Neural cell (in vitro differentiated cells): ENCODE results near the gene MTARC1. TPM values are rescaled to one million over a fixed set of nuclear protein-coding genes. Genes with fewer than 3 reads are reported as not detected.

Source experiments
- H2AFZ ChIP-seq: fragments of 200-600, 300-800 bp; sonication (generic), shearing (Covaris generic); 2 replicates; pipeline ENCODE4 v1.6.0; 2014; ENCODE audit warnings: low read depth, mild to moderate bottlenecking, antibody characterized with exemption, low read length, moderate library complexity
- H3F3A ChIP-seq: fragments of 200-600 bp; shearing (Covaris generic); 2 replicates; pipeline ENCODE4 v1.6.1; 2016; ENCODE audit warnings: mild to moderate bottlenecking, moderate library complexity, mixed read lengths, antibody characterized with exemption, low read length; ENCODE audit not compliant: insufficient read depth, poor library complexity, severe bottlenecking
- H3K27ac ChIP-seq: fragments of 200-600, 300-800 bp; sonication (generic), shearing (Covaris generic); 2 replicates; pipeline ENCODE4 v1.5.1; 2014; ENCODE audit warnings: mild to moderate bottlenecking, low read length, moderate library complexity
- H3K27me3 ChIP-seq: fragments of 300-800, 200-600 bp; sonication (generic), shearing (Covaris generic); 2 replicates; pipeline ENCODE4 v1.6.0; 2014; ENCODE audit warnings: mild to moderate bottlenecking, low read depth, low read length, moderate library complexity; ENCODE audit not compliant: insufficient read depth
- H3K36me3 ChIP-seq: fragments of 300-800, 200-600 bp; sonication (generic), shearing (Covaris generic); 2 replicates; pipeline ENCODE4 v1.5.1; 2014; ENCODE audit warnings: mild to moderate bottlenecking, antibody characterized with exemption, low read length, moderate library complexity; ENCODE audit not compliant: insufficient read depth
- H3K4me2 ChIP-seq: fragments of 300-800, 200-600 bp; sonication (generic), shearing (Covaris generic); 2 replicates; pipeline ENCODE4 v1.6.0; 2014; ENCODE audit warnings: mild to moderate bottlenecking, low read length
- H3K4me3 ChIP-seq: fragments of 300-800, 200-600 bp; sonication (generic), shearing (Covaris generic); 2 replicates; pipeline ENCODE4 v1.5.1; 2014; ENCODE audit warnings: mild to moderate bottlenecking, low read length, moderate library complexity
- H3K79me2 ChIP-seq: fragments of 200-600 bp; shearing (Covaris generic); replicated peaks from 2 replicates; pipeline ENCODE4 v1.6.0; 2014; ENCODE audit warnings: mild to moderate bottlenecking, low read length, moderate library complexity; ENCODE audit not compliant: insufficient read depth
- H3K9ac ChIP-seq: fragments of 300-800, 200-600 bp; sonication (generic), shearing (Covaris generic); 2 replicates; pipeline ENCODE4 v1.6.1; 2016; ENCODE audit warnings: mild to moderate bottlenecking, low read length, mixed read lengths
- H3K9me2 ChIP-seq: fragments of 200-600 bp; shearing (Covaris generic); 2 replicates; pipeline ENCODE4 v1.6.1; 2016; ENCODE audit warnings: mild to moderate bottlenecking, low read length, mixed read lengths; ENCODE audit not compliant: insufficient read depth
- H3K9me3 ChIP-seq: fragments of 200-600, 300-800 bp; sonication (generic), shearing (Covaris generic); 2 replicates; pipeline ENCODE4 v1.6.1; 2016; ENCODE audit warnings: mild to moderate bottlenecking, mixed run types, low read length, moderate library complexity, mixed read lengths
- H4K20me1 ChIP-seq: fragments of 200-600 bp; shearing (Covaris generic); 2 replicates; pipeline ENCODE4 v1.6.1; 2016; ENCODE audit warnings: mild to moderate bottlenecking, mixed run types; ENCODE audit not compliant: insufficient read depth
- CTCF ChIP-seq: fragments of 450-650 bp; IDR thresholded peaks from 2 replicates; pipeline ENCODE4 v1.5.1; 2014; ENCODE audit warnings: antibody characterized with exemption, mild to moderate bottlenecking, moderate library complexity; ENCODE audit not compliant: poor library complexity, severe bottlenecking
- EP300 ChIP-seq: fragments of 450-650 bp; conservative IDR thresholded peaks from 2 replicates; pipeline ENCODE4 v1.6.1; 2014; ENCODE audit warnings: antibody characterized with exemption, mild to moderate bottlenecking, moderate library complexity; ENCODE audit not compliant: poor library complexity, severe bottlenecking
- EZH2 ChIP-seq: fragments of 200-600, 300-800 bp; shearing (Covaris generic), sonication (generic); IDR thresholded peaks from 2 replicates; pipeline ENCODE4 v1.6.1; 2014; ENCODE audit warnings: antibody characterized with exemption, low read length, borderline replicate concordance, mild to moderate bottlenecking; ENCODE audit not compliant: insufficient read depth, poor library complexity, severe bottlenecking
- MXI1 ChIP-seq: fragments of 450-650 bp; conservative IDR thresholded peaks from 2 replicates; pipeline ENCODE4 v1.6.1; 2014; ENCODE audit warnings: antibody characterized with exemption, mild to moderate bottlenecking; ENCODE audit not compliant: poor library complexity, severe bottlenecking
- POLR2AphosphoS5 ChIP-seq: IDR thresholded peaks from 2 replicates; pipeline ENCODE4 v1.6.1; 2012
- RAD21 ChIP-seq: fragments of 450-650 bp; conservative IDR thresholded peaks from 2 replicates; pipeline ENCODE4 v1.6.1; 2014; ENCODE audit warnings: antibody characterized with exemption, mild to moderate bottlenecking, moderate library complexity
- REST ChIP-seq: IDR thresholded peaks from 2 replicates; pipeline ENCODE4 v1.6.1; 2012; ENCODE audit warnings: borderline replicate concordance
- SMC3 ChIP-seq: fragments of 450-650 bp; conservative IDR thresholded peaks from 2 replicates; pipeline ENCODE4 v1.6.1; 2014; ENCODE audit warnings: antibody characterized with exemption, mild to moderate bottlenecking, moderate library complexity; ENCODE audit not compliant: poor library complexity
- TAF1 ChIP-seq: IDR thresholded peaks from 2 replicates; pipeline ENCODE4 v1.6.1; 2012; ENCODE audit warnings: low read depth
- polyA plus RNA-seq: library from polyadenylated mRNA; depleted of rRNA; stranded (reverse); fragments of >200 nt; gene quantifications from 2 replicates; pipeline ENCODE4 v1.2.3, GENCODE V29; 2014

Gene MTARC1
- polyA plus RNA-seq, 1 donor from 2014 or later, result 4.2 TPM

GRCh38 chr1:220787069-220787619 lies 431 bp downstream of the MTARC1 start:
- Histone ChIP-seq H3K27ac (no peak overlapping the region), H2AFZ (peak overlapping the region; percentile 51)
- TF ChIP-seq RAD21, result no peak
- peak; percentile 54 for TF ChIP-seq MXI1
- TF ChIP-seq TAF1, result no peak
- no peak for TF ChIP-seq EP300
- no peak for TF ChIP-seq EZH2
- TF ChIP-seq REST, result no peak
- peak; percentile 32 for TF ChIP-seq CTCF
- TF ChIP-seq SMC3, result no peak

GRCh38 chr1:220788900-220789299 lies 2.2 kb downstream of the MTARC1 start:
- Histone ChIP-seq H3K9me3 (no peaks in the 10 kb centered on the region), H3K9ac (no peak overlapping the region), H3K4me3 (no peak overlapping the region), H3K27ac (no peak overlapping the region), H2AFZ (no peak overlapping the region), H3F3A (no peaks in the 10 kb centered on the region), H3K36me3 (no peaks in the 10 kb centered on the region), H3K79me2 (no peaks in the 10 kb centered on the region), H3K27me3 (peaks cover 13% of the 10 kb centered on the region), H3K4me2 (no peak overlapping the region), H4K20me1 (no peaks in the 10 kb centered on the region), H3K9me2 (no peaks in the 10 kb centered on the region)
- TF ChIP-seq POLR2AphosphoS5 (no peak), TAF1 (no peak), SMC3 (no peak), MXI1 (no peak), EP300 (no peak), RAD21 (no peak), REST (no peak), EZH2 (no peak), CTCF (no peak)

More at GRCh38 chr1:220787069-220787619, 431 bp downstream of the MTARC1 start:
- Histone ChIP-seq H3K4me3 (peak overlapping the region; percentile 70), H3K4me2 (peak overlapping the region; percentile 62), H3F3A (no peaks in the 10 kb centered on the region), H3K79me2 (no peaks in the 10 kb centered on the region), H4K20me1 (no peaks in the 10 kb centered on the region), H3K9ac (peak overlapping the region; percentile 64), H3K27me3 (peaks cover 13% of the 10 kb centered on the region), H3K9me2 (no peaks in the 10 kb centered on the region), H3K9me3 (no peaks in the 10 kb centered on the region), H3K36me3 (no peaks in the 10 kb centered on the region)
